GM19035 (cell line): ENCODE results near the gene ZNF750.
"Not testable (repeated sequence)": the region's sequence is repeated elsewhere in the genome, so short reads cannot be mapped to it uniquely, and the experiment has no call there.

Experiments
- ATAC-seq: cut with Tn5 transposase; IDR thresholded peaks from one replicate; pipeline ENCODE4 v1.9.1; 2021; ENCODE audit not compliant: unreplicated experiment

The ZNF750 gene

DNA sequence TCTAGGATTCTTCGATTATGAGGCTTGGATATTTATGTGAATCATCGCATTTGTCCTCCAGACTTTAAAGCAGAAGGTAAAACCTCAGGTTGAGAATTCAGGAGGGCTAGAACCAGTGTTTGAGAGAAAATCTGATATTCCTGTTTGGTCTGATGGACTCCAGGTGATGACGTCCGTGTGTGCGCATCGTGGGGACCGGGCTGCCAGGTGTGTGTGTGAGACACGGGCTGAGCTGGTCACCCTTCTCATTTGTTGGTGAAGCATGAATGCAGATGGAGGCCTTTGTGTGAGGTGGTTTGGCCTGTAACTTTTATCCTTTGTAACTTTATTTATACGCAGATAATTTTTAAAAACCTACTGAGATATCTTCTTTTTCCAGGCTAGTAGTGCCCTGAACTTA is 42.8 kb downstream of the ZNF750 start:
- ATAC-seq, result no peak

DNA sequence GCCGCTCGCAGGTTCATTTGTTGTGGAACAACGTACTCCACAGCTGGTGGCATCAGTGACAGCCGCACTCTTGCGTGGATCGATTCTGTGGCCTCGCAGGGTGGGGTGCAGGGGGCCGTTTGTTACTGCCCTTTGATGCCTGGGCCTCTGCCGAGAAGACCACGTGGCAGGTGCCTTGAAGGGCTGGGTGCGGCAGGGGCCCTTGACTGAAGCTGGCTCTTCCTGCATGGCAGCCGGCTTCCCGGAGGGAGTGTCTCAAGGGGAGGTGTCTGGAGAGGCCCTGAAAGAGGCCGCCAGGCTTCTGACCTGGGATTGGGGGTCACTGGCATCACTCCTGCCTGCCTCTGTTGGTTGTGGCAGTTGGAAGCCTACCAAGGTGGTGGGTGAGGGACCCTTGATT is 44.2 kb downstream of the ZNF750 start:
- no peak for ATAC-seq

DNA sequence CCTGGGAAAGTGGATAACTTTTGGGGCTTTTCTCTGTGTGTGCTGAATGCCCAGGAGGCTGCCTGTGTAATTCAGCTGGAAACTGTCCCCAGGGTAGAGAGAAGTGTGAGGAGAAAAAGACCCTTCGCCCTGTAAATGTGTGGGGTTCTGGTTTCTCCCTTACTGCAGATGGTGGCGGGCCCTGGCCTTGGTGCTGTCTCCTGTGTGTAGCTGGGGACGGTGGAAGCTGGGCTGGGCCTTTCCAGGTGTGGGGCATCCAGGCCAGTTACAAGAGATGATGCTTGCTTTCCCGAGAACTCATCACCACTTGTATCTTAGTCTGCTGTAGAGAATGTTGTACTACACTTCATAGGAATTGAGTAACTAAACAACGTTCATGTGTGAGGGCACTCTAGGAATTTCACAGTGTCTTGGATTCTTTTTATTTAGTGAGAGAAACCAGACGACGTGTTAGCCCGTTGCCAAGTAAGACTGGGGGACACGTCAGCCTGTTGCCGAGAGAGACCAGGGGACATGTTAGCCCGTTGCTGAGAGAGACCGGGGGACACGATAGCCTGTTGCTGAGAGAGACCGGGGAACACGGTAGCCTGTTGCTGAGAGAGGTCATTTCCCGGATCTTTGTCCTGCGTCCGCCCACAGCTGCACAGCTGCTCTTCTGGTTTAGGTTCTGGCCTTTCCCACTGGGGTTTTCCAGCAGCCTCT is 44.9 kb downstream of the ZNF750 start:
- no peak for ATAC-seq

DNA sequence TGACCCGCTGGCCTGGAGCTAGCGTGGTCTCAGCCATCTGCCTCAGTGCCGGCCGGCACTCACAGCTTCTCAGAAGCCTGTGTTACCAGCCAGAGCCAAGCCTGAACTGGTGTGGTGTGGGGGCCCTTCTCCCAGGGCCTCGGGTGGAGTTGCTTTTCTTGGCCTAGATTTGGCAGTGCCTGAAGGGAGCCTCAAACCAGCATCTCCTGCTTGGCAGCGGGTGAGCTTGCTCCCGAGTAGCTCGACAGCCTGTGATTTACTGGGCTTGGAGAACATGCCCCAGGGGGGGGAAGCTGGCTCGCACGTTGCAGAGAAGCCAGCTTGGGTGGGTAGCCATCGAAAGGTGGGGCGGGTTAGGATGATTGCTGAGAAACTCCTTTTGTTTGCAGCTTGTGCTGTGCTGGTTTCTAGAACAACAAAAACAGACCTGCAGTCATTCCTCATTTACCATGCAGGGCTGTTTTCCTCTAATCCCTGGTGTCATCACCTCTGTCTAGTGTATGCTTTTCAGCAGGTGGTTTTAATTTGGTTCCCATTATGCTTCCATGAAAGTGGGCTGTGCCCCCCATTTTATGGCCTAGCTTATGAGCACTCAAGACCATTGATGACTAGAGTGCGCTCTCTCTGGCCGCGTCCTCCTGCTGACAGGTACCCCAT is 45.7 kb downstream of the ZNF750 start:
- ATAC-seq, result no peak

- no peak for ATAC-seq
These were observed 48.3 kb downstream of the ZNF750 start for GRCh38 chr17:82791532-82791931.

DNA sequence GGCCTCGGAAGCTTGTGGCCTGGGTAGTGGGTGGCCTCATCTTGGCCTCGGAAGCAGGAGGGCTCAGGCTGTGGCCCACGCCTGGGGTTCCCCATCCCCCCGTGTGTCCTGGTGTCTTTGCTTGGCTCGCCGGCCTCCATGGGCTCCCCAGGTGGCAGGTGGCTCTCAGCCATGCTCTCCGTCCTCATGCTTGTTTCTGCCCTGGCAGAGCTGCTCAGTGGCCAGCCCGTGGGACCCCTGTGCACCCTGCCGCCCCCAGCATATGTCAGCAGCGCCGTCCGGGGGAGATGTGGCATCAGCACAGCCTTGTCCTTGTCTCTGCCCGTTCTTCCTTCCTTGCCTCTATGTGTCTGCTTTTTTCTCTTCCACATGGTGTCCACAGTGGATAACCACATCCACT is 49.4 kb downstream of the ZNF750 start:
- ATAC-seq, result no peak

DNA sequence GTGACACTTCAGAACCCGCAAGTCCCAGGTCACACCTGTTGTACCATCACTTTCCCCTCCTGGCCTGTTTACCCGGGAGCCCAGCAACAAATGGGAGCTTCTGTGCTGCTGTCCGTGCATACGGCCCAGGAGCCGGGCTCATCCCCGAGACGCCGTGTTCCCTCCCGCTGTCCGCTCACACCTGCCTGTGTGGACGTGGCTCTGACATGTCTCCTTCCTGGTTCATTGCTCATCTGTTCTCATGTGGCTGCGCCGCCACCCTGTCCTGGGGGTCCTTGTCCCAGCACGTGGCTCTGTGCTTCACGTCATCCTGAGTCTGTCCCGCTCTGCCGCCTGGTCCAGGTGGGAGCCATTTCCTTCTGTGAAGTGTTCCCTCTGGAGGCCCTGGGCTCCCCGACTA is 50.0 kb downstream of the ZNF750 start:
- ATAC-seq, result no peak

GRCh38 chr17:82789051-82789592 is 50.7 kb downstream of the ZNF750 start:
- no peak for ATAC-seq

DNA sequence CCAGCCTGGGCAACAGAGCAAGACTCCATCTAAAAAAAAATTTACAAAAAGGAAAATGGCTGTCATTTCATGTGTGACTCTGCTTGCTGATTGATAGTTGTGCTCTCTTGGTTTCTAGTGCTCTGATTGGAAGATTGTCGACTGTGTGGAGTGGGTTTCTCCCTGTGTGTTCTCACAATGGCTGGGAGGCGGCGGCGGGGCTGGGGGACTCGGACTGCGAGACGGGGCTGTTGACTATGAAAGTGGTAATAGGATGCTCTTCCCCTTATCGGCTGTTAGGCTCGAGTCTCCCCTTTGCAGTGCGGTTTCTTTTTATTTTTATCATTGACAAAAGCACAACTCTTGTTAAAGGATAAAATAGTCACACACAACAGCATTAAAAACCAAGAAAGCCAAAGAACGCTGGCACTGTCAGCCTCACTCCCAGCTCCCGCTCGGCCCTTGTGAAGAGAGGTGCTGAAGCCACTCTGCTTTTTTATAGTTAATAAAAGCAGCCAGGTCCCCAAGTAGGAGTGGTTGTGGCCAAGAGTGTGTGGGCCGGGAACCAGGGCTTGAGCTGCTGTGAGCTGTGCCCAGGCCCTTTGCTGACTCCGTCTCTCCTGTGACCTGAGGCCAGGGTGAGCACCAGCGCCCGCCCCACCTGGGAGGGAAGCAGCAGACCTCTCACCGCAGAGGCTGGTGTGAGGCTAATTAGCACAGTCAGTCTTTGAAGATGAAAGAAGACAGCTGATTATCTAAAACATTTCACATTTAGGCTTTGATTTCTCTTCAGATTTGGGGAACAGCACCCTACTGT is 51.4 kb downstream of the ZNF750 start:
- no peak for ATAC-seq

DNA sequence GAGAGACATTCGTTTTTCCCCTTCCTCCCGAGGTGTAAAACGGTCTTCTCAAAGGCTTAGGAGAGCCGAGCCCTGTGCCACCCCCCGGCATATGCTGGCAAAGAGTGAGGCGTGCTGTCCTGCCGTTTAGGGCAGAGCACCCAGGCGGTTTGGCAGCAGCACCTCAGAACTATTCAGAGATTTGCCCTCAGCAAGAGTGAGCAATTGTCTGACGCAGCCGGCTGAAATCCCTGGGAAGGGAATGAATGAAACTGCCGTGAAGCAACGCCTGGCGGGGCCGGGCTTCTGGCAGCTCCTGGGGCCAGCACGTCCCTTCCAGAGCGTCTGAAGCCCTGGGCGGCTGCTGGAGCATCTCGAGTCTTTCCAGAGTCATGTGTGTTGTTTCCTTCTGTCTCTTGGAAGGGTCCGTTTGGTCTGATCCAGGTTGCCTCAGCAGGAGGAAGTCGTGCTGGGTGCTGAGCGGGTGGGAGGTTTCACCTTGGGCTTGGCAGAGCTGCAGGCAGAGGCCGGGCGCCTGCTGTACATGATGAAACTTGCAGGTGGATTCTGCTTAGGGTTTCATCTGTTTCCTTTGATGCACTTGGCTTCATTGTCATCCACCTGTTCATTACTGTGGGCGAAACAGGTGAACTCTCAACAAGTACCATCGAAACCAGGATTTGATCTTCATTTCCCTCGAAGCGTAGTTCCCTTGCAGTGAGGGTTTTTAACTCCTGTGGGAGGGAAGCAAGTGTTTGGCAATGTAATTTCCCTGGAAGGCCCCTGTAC is 52.6 kb downstream of the ZNF750 start:
- ATAC-seq, result no peak

DNA sequence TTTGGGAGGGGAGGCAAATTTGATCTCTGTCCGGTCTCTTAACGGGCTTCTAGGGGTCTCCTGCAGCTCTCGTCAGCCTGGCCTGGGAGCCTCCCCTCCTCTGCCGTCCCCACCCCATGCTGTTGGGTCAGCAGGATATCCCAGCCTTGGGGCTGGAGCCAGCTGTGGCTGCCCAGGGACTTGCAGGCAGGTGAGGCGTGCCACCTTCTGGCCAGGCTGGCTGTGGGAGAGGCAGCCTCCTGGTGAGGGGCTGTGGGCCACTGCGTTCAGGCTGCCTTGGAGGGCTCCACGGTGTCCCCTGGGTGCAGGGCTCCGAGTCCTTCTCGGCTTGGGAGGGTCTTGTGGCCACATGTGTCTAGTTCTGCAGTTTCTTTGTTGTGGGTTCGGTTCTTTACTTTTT is 53.4 kb downstream of the ZNF750 start:
- ATAC-seq, result no peak

DNA sequence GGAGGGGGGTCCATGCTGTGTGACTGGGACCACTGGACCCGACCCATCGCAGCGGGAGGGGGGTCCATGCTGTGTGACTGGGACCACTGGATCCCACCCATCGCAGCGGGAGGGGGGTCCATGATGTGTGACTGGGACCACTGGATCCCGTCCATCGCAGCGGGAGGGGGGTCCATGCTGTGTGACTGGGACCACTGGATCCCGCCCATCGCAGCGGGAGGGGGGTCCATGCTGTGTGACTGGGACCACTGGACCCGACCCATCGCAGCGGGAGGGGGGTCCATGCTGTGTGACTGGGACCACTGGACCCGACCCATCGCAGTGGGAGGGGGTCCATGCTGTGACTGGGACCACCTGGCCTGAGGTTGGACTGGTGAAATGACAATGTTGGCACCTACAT is 54.2 kb downstream of the ZNF750 start:
- ATAC-seq, result not testable (repeated sequence)

GRCh38 chr17:82783498-82783897 is 56.3 kb downstream of the ZNF750 start:
- ATAC-seq, result no peak

GRCh38 chr17:82782657-82783207 is 57.1 kb downstream of the ZNF750 start:
- no peak for ATAC-seq

- ATAC-seq, result peak; percentile 69
These were observed 57.9 kb downstream of the ZNF750 start for GRCh38 chr17:82781894-82782274.

GRCh38 chr17:82780971-82781893 is 58.6 kb downstream of the ZNF750 start:
- ATAC-seq, result no peak

- ATAC-seq, result no peak
These were observed 59.6 kb downstream of the ZNF750 start for GRCh38 chr17:82780195-82780594.

DNA sequence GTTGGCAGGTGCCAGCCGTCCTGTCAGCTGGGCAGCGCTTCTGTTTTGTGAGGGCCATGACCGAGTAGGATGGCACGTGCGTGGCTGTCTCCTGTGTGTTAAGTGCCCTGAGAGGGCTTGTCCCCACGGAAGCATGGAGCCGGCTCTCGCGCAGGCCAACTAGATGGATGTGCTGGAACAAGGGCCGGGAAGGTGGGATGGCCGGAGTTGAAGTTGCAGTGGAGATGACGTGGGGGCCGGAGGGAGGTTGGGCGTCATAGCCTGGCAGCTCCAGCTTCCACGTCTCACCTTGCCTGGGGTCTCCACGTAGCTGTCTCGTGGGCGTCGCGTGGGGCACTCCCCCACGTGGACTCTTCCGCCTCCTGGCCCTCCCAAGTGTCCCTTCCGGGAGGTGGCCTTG is 60.3 kb downstream of the ZNF750 start:
- no peak for ATAC-seq
